Smooth muscle cell of the brain vasculature (primary cell): Measurements from ENCODE around the gene TAF1B.
"Not testable (repeated sequence)": the region's sequence is repeated elsewhere in the genome, so short reads cannot be mapped to it uniquely, and the experiment has no call there.

ENCODE experiments used
- DNase-seq: peaks from one replicate; pipeline ENCODE4 v3.0.0-alpha.2; 2012; ENCODE audit warnings: low read depth, low spot score

TAF1B gene

GRCh38 chr2:9830685-9831410, 12.4 kb upstream of the TAF1B start:
- DNase-seq, result no peak

DNA sequence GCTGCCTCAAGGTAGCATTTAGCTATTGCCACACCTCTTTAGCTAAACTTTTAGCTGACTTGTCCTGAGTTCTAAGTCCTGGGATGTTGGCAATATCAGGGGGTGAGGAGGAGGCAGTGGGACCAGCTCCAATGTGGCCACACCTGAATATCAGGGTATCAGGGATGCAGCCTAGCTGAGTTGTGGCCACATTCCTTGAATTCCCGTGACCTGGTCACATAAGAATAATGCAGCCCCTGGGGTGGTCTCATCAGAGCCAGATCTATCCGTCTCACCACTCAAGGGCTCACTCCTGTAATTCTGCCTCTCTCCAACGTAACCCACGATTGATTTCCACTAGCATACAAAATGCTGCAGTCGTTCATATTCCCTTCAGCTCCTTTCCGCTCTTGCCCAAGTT, 11.6 kb upstream of the TAF1B start:
- no peak for DNase-seq

- no peak for DNase-seq
Observed at GRCh38 chr2:9832586-9832985, 10.7 kb upstream of the TAF1B start.

- DNase-seq, result not testable (repeated sequence)
Observed at GRCh38 chr2:9835068-9835467, 8.2 kb upstream of the TAF1B start.

DNA sequence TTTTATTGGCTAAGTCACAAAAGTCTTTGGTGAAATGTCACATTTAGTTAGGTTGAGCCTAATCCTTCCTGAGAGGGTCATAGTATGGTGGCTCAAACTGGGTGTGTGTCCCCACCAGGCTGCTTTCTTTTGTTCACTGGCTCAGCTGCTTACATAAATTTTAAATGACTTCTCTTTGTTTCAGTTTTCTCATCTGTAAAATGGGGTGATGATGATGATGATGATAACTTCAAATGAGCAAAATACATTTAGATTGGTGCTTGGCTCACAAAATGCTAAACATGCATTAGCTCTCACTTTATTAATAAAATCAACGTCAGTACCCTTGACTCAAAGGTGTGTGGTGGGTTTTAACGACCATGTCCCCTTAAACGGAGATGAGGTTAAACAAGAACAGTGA, 7.2 kb upstream of the TAF1B start:
- DNase-seq, result no peak

DNA sequence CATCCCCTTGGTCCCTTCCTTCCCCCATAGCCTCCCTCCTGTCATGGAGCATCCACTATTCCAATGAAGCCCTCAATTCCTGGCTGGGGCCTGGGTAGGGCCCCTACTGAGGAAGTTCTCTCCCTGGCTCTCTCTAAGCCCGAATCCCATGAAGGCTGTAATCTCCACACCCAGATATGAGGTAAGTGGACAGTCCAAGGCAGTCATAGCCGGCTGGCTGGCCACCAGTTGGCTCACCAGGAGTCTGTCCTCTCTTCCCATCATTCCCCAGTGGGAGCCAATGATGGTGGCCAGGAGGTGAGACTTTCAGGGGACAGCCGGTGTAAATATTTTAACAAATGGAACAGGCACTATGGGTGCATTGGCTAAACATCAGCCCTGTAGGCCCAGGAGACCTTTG, 6.8 kb upstream of the TAF1B start:
- DNase-seq, result no peak

- no peak for DNase-seq
Observed at GRCh38 chr2:9837451-9837850, 5.8 kb upstream of the TAF1B start.

DNA sequence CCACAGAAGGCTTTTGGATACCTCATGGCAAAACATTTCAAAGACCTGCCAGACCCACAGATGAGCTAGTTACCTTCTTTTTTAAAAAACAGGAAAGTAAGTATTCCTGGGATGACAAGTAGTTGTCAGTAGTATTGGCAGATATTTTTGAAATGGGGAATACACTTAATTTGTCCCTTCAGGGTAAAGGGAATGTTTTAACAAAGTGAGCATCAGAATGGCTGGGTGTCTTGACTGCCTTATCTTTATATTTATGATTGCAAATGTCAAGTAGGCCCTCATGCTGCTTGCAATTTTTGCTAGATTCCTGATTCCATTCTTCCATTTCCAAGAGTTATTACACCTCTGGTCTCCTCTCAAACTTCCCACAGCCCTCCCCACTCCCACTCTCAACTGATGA, 4.9 kb upstream of the TAF1B start:
- DNase-seq, result no peak

GRCh38 chr2:9842487-9843228, 616 bp upstream of the TAF1B start:
- no peak for DNase-seq

DNA sequence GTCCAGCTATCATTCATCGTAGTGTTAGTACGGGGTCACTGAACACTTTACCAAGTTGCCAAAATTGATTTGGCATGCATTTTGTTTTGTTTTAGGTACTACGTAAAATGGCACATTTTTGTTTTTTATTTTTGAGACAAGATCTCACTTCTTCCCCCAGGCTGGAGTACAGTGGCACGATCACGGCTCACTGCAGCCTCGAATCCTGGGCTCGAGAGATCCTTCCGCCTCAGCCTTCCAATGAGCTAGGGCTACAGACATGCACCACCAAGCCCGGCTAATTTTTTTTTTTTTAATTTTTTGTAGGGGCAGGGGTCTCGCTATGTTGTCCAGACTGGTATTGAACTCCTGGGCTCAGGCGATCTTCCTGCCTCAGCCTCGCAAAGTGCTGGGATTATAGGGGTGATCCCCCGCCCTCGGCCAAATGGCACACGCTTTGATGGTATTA, 786 bp downstream of the TAF1B start:
- DNase-seq, result no peak

GRCh38 chr2:9844576-9844975, 1.3 kb downstream of the TAF1B start:
- no peak for DNase-seq

DNA sequence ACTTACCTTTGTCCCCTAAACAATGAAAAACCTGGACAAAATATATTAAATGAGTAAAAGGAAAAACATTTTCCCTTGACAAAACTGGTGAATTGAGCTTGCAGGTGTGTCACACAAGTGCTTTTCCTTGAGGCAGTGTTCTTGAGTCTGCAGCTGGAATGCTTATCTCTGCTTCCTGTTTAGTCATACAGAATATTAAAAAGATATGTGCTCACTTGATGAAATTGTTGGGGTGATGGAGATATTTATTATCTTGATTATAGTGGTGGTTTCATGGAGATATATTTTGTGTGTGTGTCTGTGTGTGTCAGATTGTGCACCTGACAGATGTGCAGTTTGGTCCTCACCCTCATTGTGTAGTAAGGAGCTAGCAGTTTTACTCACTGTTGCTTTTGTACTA, 3.3 kb downstream of the TAF1B start:
- DNase-seq, result no peak

GRCh38 chr2:9847140-9847539, 3.9 kb downstream of the TAF1B start:
- DNase-seq, result no peak

DNA sequence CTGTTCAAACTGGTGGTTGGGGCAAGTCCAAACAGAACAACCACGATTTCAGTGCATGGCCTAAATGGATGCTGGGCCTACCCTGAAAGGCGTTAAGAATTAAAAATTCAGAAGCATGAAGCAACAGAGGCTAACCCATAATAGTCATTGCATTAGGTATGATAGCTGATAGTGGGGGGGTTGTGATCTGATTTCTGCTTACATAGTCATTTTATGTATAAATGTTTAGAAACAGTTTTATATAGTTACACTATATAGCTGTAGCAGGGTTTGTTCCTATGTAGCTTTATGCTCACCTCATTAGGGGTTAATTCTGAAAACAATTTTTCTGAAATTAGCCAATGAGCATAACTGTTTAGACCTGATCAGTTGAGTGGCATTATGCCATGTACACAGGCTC, 9.6 kb downstream of the TAF1B start:
- DNase-seq, result no peak

- no peak for DNase-seq
Observed at GRCh38 chr2:9857814-9858729, 14.8 kb downstream of the TAF1B start.

GRCh38 chr2:9858730-9859068, 15.4 kb downstream of the TAF1B start:
- DNase-seq, result no peak

- DNase-seq, result not testable (repeated sequence)
Observed at GRCh38 chr2:9860922-9861580, 17.8 kb downstream of the TAF1B start.

- DNase-seq, result no peak
Observed at GRCh38 chr2:9867881-9868280, 24.6 kb downstream of the TAF1B start.

- DNase-seq, result no peak
Observed at GRCh38 chr2:9873337-9873736, 30.1 kb downstream of the TAF1B start.

- no peak for DNase-seq
Observed at GRCh38 chr2:9877026-9877425, 33.8 kb downstream of the TAF1B start.

DNA sequence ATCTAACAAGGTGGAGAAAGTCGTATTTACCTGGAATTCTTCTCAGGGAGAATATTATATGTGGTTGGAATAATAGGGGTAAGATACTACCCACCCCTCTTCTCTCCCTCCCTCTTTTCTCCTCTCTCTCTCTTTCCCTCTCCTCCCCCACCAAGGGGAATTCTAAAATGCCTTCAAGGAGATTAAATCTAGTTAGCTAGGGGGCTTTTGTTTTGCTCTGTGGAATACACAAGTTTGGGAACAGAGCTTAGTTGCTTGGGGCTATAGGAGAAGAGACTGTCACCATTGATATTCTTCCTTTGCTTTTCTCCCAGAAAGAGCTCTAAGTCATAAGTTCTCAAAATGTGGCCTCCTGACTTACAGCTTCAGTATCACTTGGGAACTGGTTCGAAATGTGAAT, 34.5 kb downstream of the TAF1B start:
- no peak for DNase-seq
